Measurements from ENCODE around the gene COL12A1. TPM values are rescaled to one million over a fixed set of nuclear protein-coding genes. Genes with fewer than 3 reads are reported as not detected.

The COL12A1 gene
- polyA plus RNA-seq, 1 donor (not counting 4 experiments of a cell fraction or from before 2014, with no cell fraction given): 96.9 TPM

GRCh38 chr6:75154973-75155372, 50.9 kb downstream of the COL12A1 start:
- no peak overlapping the region for H2AFZ ChIP-seq (ENCODE audit: control insufficient read depth, low read length)
- H3K9me3 ChIP-seq (ENCODE audit: control insufficient read depth, low read depth, low read length): no peaks in the 10 kb centered on the region
- no peak for FAIRE-seq
- H3K9ac ChIP-seq (ENCODE audit: control insufficient read depth, extremely low read depth, insufficient read depth, low read length): no peak overlapping the region
- dilution Hi-C loops (cut with MboI; ENCODE audit: extremely low pct_ligation_motif_present, low sequenced_read_pairs): no loop called here
- H3K4me3 ChIP-seq (ENCODE audit: control insufficient read depth in 2 of 3, extremely low read depth in 1 of 3, insufficient read depth in 2 of 3, low read depth in 1 of 3, low read length in 3 of 3): no peak overlapping the region
- H3K4me1 ChIP-seq (ENCODE audit: control insufficient read depth, extremely low read depth, insufficient read depth, low read length): no peaks in the 10 kb centered on the region
- peaks cover 8% of the 10 kb centered on the region for H3K79me2 ChIP-seq (ENCODE audit: control insufficient read depth, insufficient read depth, low read length)
- no peaks in the 10 kb centered on the region for H4K20me1 ChIP-seq (ENCODE audit: control insufficient read depth, extremely low read depth, insufficient read depth, low read length)
- H3K27ac ChIP-seq (ENCODE audit: control insufficient read depth, insufficient read depth, low read length): no peak overlapping the region
- H3K4me2 ChIP-seq (ENCODE audit: control insufficient read depth, extremely low read depth, insufficient read depth, low read depth, low read length): no peak overlapping the region
- DNase-seq (ENCODE audit: low read depth, low spot score): no peak
- no peaks in the 10 kb centered on the region for H3K27me3 ChIP-seq (ENCODE audit: control insufficient read depth, extremely low read depth, insufficient read depth, low read length)
- TF ChIP-seq CTCF (optimal IDR thresholded peaks at IDR 0.05 in 1 of 3, IDR thresholded peaks at IDR 0.05 in 1 of 3, conservative IDR thresholded peaks at IDR 0.05 in 1 of 3; ENCODE audit: extremely low read depth in 1 of 3, insufficient read depth in 2 of 3, low read length in 3 of 3) (no peak), EZH2 (IDR thresholded peaks at IDR 0.05; ENCODE audit: low read length) (no peak)
- peaks cover 9 to 14% of the 10 kb centered on the region in 2 experiments for H3K36me3 ChIP-seq (ENCODE audit: control insufficient read depth in 2 of 2, extremely low read depth in 1 of 2, insufficient read depth in 2 of 2, low read length in 2 of 2)
- no peaks in the 10 kb centered on the region for H3K9me1 ChIP-seq (ENCODE audit: control insufficient read depth, extremely low read depth, insufficient read depth, low read length)

GRCh38 chr6:75150685-75151412, 55.0 kb downstream of the COL12A1 start:
- DNase-seq (ENCODE audit: low read depth, low spot score) (no peak), FAIRE-seq (no peak)
- no peak for TF ChIP-seq EZH2 (IDR thresholded peaks at IDR 0.05; ENCODE audit: low read length)
- no peak for TF ChIP-seq CTCF (optimal IDR thresholded peaks at IDR 0.05 in 1 of 3, IDR thresholded peaks at IDR 0.05 in 1 of 3, conservative IDR thresholded peaks at IDR 0.05 in 1 of 3; ENCODE audit: extremely low read depth in 1 of 3, insufficient read depth in 2 of 3, low read length in 3 of 3)
- Histone ChIP-seq H3K4me3 (ENCODE audit: control insufficient read depth in 2 of 3, extremely low read depth in 1 of 3, insufficient read depth in 2 of 3, low read depth in 1 of 3, low read length in 3 of 3) (no peak overlapping the region), H3K4me1 (ENCODE audit: control insufficient read depth, extremely low read depth, insufficient read depth, low read length) (no peaks in the 10 kb centered on the region), H3K27ac (ENCODE audit: control insufficient read depth, insufficient read depth, low read length) (no peak overlapping the region), H3K4me2 (ENCODE audit: control insufficient read depth, extremely low read depth, insufficient read depth, low read depth, low read length) (no peak overlapping the region), H3K79me2 (ENCODE audit: control insufficient read depth, insufficient read depth, low read length) (peaks cover 3% of the 10 kb centered on the region), H3K27me3 (ENCODE audit: control insufficient read depth, extremely low read depth, insufficient read depth, low read length) (no peaks in the 10 kb centered on the region), H3K9me1 (ENCODE audit: control insufficient read depth, extremely low read depth, insufficient read depth, low read length) (no peaks in the 10 kb centered on the region), H3K9ac (ENCODE audit: control insufficient read depth, extremely low read depth, insufficient read depth, low read length) (no peak overlapping the region), H4K20me1 (ENCODE audit: control insufficient read depth, extremely low read depth, insufficient read depth, low read length) (no peaks in the 10 kb centered on the region), H3K9me3 (ENCODE audit: control insufficient read depth, low read depth, low read length) (no peaks in the 10 kb centered on the region), H3K36me3 (ENCODE audit: control insufficient read depth in 2 of 2, extremely low read depth in 1 of 2, insufficient read depth in 2 of 2, low read length in 2 of 2) (peaks cover 13 to 25% of the 10 kb centered on the region in 2 experiments), H2AFZ (ENCODE audit: control insufficient read depth, low read length) (no peak overlapping the region)
- dilution Hi-C loops (cut with MboI; ENCODE audit: extremely low pct_ligation_motif_present, low sequenced_read_pairs): no loop called here

Measured in keratinocyte (primary cell).